ENCODE measurements around the gene TENM3. TPM values are rescaled to one million over a fixed set of nuclear protein-coding genes. Genes with fewer than 3 reads are reported as not detected.

TENM3 gene
- total RNA-seq, 1 experiment from 2014 or later: 57.4 TPM

DNA sequence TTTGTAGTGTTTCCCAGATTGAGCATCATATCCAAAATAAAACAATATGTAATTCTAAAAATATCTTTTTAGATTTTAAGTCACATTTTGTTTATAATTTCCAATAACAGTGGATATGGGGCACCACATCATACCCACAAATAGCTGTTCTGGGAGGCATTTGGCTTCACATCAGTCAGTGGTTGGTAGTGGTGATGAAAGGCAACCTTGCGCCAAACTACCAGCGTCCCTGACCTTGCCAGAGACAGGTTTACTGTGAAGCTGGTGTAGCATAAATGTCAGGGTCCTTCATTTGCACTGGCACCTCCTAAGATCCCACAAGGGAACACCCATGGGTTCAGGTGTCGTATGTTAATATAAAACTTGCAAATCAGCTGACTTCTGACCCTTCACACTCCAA, 451.8 kb downstream of the TENM3 start:
- Histone ChIP-seq H3K4me1 (no peaks in the 10 kb centered on the region), H3K27ac (no peak overlapping the region), H3K36me3 (no peaks in the 10 kb centered on the region), H3K27me3 (no peaks in the 10 kb centered on the region), H3K4me3 (no peak overlapping the region), H3K9me3 (replicated peaks) (no peaks in the 10 kb centered on the region)
- DNase-seq: no peak

DNA sequence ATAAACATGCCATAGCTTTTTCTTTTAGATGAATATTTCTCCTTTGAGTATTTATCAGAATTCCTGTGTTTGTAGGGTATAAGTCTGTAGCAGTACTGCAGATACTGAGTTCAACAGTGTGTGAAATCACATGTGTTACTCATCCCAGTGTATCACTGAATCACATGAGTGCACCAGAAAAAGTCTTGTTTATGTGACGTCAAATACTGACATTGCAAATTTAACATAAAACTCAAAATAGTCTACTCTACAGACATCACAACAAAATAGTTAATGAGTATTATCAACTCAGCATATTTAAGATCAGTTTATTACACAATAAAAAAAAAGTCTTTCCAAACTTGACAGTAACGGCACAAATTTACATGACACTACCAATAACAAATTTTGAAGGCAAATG, 452.6 kb downstream of the TENM3 start:
- Histone ChIP-seq H3K9me3 (replicated peaks) (no peaks in the 10 kb centered on the region), H3K27me3 (no peaks in the 10 kb centered on the region), H3K36me3 (no peaks in the 10 kb centered on the region), H3K27ac (no peak overlapping the region), H3K4me3 (no peak overlapping the region), H3K4me1 (no peaks in the 10 kb centered on the region)
- no peak for DNase-seq

DNA sequence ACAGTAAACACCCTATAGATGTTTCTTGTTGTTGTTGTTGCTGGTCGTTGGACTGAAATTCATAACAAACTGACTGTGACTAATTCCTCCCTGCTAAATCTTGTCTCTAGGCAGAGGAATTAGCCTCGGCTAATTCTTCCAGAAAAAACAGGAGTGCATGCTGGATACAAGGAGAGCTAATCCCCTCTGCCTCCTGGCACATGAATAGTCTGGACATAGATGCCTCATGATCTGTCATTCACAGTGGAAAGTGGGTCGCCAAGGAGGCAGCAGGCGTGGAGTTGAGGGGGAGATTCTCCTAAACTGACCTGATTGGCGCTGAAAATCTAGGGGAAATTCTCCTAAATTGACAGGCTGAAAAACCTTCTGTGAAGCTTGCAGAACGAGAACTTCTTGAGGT, 453.9 kb downstream of the TENM3 start:
- Histone ChIP-seq H3K4me3 (no peak overlapping the region), H3K4me1 (no peaks in the 10 kb centered on the region), H3K27me3 (no peaks in the 10 kb centered on the region), H3K36me3 (no peaks in the 10 kb centered on the region), H3K27ac (no peak overlapping the region), H3K9me3 (replicated peaks) (no peaks in the 10 kb centered on the region)
- no peak for DNase-seq

DNA sequence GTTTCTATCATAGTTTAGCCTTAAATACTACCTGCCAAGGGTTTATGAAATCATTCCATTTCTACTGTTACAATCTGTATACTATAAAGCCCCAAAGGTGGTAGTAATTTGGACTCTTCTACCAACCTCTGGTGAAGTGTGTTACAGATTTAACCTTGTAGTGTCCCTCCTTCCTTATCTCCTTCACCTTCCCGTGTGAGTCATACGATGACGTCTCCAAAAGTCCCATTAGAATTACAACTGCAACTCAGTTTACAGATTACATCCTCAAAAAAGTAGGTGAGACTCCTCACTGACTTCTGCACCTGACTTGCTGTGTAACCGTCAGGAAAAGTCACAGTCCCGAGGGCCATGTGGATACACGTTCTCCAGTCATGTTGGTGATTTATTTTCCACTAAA, 455.0 kb downstream of the TENM3 start:
- Histone ChIP-seq H3K4me1 (no peaks in the 10 kb centered on the region), H3K9me3 (replicated peaks) (no peaks in the 10 kb centered on the region), H3K4me3 (no peak overlapping the region), H3K27me3 (no peaks in the 10 kb centered on the region), H3K27ac (no peak overlapping the region), H3K36me3 (no peaks in the 10 kb centered on the region)
- DNase-seq: no peak

DNA sequence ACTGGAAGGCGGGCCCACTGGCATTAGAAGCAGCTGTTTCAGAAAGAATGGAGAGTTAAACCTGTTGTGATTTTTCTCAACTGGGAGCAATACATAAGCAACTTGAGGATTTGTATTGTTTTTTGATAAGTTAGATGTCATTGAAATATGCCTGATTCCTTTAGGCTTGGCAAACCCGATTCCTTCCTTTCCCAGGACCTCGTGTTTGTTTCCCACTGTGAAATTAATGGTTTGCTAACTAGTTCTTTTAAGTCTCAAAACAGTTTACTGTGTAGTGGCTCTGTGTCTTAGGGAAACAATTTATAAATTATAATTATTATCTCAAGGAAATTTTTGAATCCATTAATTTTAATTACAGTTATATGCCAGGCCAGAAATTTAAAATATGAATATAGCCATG, 456.0 kb downstream of the TENM3 start:
- no peaks in the 10 kb centered on the region for H3K9me3 ChIP-seq (replicated peaks)
- no peaks in the 10 kb centered on the region for H3K4me1 ChIP-seq
- H3K4me3 ChIP-seq: no peak overlapping the region
- H3K36me3 ChIP-seq: no peaks in the 10 kb centered on the region
- no peak overlapping the region for H3K27ac ChIP-seq
- DNase-seq: no peak
- no peaks in the 10 kb centered on the region for H3K27me3 ChIP-seq

DNA sequence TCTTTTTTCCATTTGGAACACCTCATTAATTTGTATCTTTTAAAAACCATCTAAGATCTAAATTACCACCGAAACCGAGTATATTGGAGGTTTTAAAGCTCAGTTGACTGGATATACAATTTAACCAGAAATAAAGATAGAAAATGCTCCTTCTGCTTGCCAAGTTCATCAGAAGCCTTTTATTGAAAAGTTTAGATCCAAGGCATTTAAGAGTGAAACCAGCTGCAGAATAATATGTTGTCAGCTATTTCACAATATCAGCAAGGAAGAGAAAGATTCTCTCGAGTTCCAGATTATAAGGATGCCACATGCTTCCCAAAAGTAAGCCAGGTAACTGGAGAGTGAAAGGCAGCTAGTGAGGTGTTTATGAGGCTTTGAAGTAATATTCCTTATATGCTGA, 456.6 kb downstream of the TENM3 start:
- H3K27ac ChIP-seq: no peak overlapping the region
- no peak overlapping the region for H3K4me3 ChIP-seq
- H3K36me3 ChIP-seq: no peaks in the 10 kb centered on the region
- no peaks in the 10 kb centered on the region for H3K27me3 ChIP-seq
- H3K9me3 ChIP-seq (replicated peaks): no peaks in the 10 kb centered on the region
- H3K4me1 ChIP-seq: no peaks in the 10 kb centered on the region
- DNase-seq: no peak

DNA sequence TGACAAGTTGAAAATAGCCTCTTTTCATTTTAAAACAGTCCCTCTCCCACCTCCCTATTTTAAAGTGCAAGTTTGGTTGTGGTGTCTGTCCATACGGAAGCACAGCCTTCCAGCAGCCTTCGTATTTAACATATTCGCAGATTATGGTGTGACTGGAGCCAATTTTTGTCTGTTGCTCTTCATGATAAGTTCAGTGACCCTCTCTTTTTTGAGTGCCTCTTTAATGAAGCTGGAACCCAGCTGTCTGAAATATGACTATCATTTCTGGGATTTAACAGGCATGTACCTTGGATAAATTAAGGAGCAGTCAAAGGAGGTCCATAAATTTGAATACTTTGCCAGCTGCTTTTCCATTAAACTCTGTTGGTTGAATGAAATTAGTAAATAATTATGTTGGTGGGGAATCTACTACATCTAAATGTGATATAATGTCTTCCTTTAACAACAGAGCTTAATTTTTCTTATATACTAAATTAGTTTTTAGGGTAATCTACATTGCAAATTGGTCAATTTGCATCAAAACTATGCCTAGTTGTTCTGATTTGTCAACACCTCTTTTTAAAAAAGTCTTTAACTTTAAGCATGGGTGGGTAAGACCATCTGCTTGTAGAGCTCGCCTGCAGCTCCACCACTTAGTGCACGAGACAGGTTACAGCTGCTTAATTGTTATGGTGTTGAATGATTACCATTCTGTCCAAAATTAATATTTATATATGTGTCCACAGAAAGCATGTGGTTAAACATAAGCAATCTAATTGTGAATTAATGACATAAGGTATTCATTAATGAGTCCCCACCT, 457.4 kb downstream of the TENM3 start:
- no peak for DNase-seq
- no peak overlapping the region for H3K27ac ChIP-seq
- H3K4me1 ChIP-seq: no peaks in the 10 kb centered on the region
- no peaks in the 10 kb centered on the region for H3K36me3 ChIP-seq
- H3K27me3 ChIP-seq: no peaks in the 10 kb centered on the region
- no peak overlapping the region for H3K4me3 ChIP-seq
- H3K9me3 ChIP-seq (replicated peaks): no peaks in the 10 kb centered on the region

DNA sequence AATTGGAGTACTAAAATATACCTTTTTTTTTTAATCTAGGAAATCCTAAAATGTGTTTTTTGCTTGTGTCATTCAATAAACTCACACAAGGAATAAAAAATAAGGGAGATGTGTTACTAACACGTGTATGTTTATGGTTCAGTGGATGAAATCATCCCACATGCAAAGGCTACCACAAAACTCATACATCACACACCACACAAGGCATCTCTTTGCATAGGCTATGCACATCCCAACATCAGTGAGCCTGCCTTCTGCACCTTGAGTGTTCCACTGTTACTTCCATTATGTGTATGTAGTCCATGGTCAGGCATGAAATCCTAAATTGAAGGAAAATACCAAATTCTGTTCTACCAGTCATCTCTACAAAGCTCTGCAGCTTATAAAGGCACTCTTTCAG, 460.9 kb downstream of the TENM3 start:
- Histone ChIP-seq H3K36me3 (no peaks in the 10 kb centered on the region), H3K9me3 (replicated peaks) (no peaks in the 10 kb centered on the region), H3K4me3 (no peak overlapping the region), H3K4me1 (no peaks in the 10 kb centered on the region), H3K27ac (no peak overlapping the region), H3K27me3 (no peaks in the 10 kb centered on the region)
- DNase-seq: no peak

DNA sequence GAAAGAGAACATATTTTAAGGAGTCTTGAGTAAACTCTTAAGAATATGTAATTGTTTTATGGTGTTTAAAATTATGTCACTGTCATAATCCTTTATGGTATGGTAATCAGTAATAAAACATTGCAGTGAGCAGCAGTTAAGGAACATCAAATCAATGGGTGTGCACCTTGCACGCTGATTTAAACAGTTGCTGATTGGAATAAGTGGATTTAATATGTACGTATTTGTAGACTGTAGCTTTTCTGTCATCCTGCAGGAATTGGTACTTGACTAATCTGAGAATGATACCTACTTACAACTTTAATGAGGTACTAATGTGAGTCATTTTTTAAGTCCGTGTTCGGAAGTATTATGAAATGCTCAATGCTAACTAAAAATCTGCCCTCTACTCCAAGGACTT, 461.7 kb downstream of the TENM3 start:
- H3K27ac ChIP-seq: no peak overlapping the region
- no peaks in the 10 kb centered on the region for H3K4me1 ChIP-seq
- no peaks in the 10 kb centered on the region for H3K9me3 ChIP-seq (replicated peaks)
- H3K36me3 ChIP-seq: no peaks in the 10 kb centered on the region
- no peaks in the 10 kb centered on the region for H3K27me3 ChIP-seq
- no peak for DNase-seq
- no peak overlapping the region for H3K4me3 ChIP-seq

DNA sequence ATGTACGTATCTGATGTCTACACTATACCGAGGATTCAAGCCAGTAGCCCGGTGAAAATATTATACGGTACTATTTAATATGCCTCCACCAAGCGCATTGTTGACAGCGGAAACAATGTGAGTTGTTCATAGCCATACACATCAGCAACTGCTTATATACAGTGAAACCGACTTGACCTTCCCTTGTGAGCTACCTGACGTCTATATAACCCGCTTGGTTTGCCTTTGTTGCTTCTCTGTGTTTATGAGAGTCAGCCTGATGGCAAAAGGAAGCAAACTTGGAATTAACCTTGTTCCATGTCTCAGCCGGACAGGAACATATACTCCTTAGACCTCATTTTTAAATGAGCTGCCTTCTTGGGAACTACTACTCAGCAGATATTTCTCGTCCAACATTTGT, 462.2 kb downstream of the TENM3 start:
- Histone ChIP-seq H3K27me3 (no peaks in the 10 kb centered on the region), H3K27ac (no peak overlapping the region), H3K9me3 (replicated peaks) (no peaks in the 10 kb centered on the region), H3K4me1 (no peaks in the 10 kb centered on the region), H3K36me3 (no peaks in the 10 kb centered on the region), H3K4me3 (no peak overlapping the region)
- no peak for DNase-seq

DNA sequence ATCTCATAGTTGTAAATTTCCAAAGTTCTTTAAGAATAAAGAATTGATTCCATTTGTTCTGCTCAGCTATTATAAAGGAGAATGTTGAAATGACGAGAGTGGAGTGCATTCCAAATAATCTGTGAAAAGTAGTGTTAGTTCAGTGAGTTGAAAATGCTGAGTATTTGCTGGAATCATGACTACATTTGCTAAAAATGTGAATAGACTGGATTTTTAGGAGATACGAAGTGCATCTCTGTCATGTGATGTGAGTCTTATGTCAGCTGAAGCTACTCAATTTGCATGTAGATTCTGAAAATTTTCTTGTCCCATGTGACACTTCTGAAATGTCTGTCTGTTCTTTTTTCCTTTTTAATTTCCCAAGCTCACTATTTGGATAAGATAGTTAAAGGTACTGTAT, 468.0 kb downstream of the TENM3 start:
- DNase-seq: no peak
- Histone ChIP-seq H3K9me3 (replicated peaks) (no peaks in the 10 kb centered on the region), H3K4me1 (no peaks in the 10 kb centered on the region), H3K27me3 (no peaks in the 10 kb centered on the region), H3K36me3 (no peaks in the 10 kb centered on the region), H3K4me3 (no peak overlapping the region), H3K27ac (no peak overlapping the region)

DNA sequence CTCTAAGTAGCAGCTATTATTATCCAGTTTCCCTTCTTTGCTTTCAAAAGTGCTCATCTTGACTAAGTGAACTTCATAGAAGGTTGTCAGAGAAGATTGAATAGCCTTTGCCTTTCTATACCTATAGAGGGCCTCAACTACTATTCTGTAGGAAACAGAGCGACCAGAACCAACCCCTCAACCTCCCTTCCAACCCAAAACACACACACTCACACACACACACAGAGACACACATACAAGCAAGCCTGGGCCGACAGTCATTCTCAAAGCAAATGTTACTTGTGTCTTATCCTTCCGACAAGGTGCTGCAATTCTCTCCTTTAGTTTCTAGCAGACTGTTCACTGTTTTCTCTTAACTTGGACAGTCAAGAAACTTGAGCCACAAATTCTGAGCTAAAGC, 472.3 kb downstream of the TENM3 start:
- H3K4me1 ChIP-seq: no peaks in the 10 kb centered on the region
- no peaks in the 10 kb centered on the region for H3K9me3 ChIP-seq (replicated peaks)
- no peak overlapping the region for H3K27ac ChIP-seq
- H3K36me3 ChIP-seq: no peaks in the 10 kb centered on the region
- H3K4me3 ChIP-seq: no peak overlapping the region
- H3K27me3 ChIP-seq: no peaks in the 10 kb centered on the region
- no peak for DNase-seq

DNA sequence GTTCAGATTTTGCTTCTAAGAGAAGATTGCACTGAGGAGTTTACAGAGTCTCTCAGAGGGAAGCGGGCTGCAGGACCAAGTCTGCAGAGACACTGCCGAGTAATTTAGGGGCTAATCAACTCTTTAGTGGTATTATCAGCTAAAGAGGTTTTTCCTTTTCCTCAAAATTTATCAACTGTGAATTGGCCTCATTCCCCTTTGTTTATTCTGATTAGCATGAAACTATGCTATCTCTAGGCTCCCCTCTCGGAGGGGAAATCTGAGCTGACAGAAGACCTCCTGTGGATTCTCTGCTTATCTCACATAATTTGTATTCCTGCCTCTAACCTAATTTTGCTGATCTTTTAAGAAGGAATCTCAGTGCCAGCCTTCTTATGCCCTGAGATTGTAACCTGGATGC, 473.0 kb downstream of the TENM3 start:
- no peaks in the 10 kb centered on the region for H3K36me3 ChIP-seq
- no peaks in the 10 kb centered on the region for H3K27me3 ChIP-seq
- no peak for DNase-seq
- H3K9me3 ChIP-seq (replicated peaks): no peaks in the 10 kb centered on the region
- no peak overlapping the region for H3K27ac ChIP-seq
- no peaks in the 10 kb centered on the region for H3K4me1 ChIP-seq
- no peak overlapping the region for H3K4me3 ChIP-seq

DNA sequence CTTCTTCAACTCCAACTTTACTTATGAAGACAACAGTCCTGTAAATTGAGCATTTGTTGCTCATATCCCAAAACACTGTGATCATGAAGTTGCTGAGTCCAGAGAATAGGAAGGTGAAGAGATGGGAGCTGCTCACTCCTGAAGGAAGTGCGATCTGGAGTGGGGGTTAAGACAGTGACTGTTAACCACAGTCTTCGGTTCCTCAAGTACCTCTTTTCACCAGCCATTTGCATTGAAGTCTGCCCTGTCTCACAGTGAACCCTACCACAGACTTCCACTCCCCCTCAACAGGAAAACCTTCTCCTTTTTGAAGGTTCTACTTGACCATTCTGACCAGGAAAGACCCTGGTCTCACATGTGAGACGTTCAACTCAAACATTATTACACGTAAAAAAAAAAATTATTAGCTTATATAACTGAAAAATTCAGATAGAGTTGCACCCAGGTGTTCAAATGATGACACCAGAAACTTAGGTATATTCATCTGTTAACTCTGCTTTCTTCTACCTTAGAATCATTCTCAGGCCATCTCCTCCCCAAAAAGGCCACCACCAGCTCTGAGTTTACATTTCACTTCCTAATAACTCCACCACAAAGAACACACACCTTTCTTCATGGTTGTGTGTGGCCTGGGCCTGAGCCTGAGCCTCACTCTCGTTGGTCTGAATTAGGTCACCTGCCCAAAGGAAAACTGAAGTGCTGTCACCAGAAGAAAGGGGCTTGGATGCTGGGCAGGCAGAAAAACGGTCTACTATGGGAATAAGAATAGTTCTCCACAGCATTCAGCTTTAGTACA, 474.8 kb downstream of the TENM3 start:
- no peaks in the 10 kb centered on the region for H3K27me3 ChIP-seq
- no peak for DNase-seq
- no peaks in the 10 kb centered on the region for H3K4me1 ChIP-seq
- no peaks in the 10 kb centered on the region for H3K36me3 ChIP-seq
- H3K9me3 ChIP-seq (replicated peaks): no peaks in the 10 kb centered on the region
- no peak overlapping the region for H3K4me3 ChIP-seq
- no peak overlapping the region for H3K27ac ChIP-seq

DNA sequence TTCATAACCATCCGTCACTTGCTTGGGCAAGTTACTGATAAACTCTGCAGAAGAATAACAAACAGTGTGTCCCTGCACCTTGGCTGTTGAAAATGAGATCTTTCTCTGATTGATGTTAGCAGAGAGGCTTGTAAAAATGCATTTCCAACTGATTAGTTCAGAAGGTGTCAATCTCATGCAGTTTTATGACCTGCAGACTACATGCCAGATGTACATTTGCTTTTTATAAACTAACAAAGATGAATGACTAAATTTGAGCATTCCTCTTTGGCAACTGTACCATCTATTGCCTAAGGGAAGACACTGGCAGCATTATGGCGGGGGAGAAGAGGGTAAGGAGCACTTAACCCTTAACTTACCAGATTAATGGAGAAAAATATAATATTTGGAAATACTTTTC, 481.2 kb downstream of the TENM3 start:
- DNase-seq: no peak
- H3K27ac ChIP-seq: no peak overlapping the region
- H3K4me3 ChIP-seq: no peak overlapping the region
- no peaks in the 10 kb centered on the region for H3K36me3 ChIP-seq
- H3K4me1 ChIP-seq: no peaks in the 10 kb centered on the region
- H3K9me3 ChIP-seq (replicated peaks): no peaks in the 10 kb centered on the region
- H3K27me3 ChIP-seq: no peaks in the 10 kb centered on the region

DNA sequence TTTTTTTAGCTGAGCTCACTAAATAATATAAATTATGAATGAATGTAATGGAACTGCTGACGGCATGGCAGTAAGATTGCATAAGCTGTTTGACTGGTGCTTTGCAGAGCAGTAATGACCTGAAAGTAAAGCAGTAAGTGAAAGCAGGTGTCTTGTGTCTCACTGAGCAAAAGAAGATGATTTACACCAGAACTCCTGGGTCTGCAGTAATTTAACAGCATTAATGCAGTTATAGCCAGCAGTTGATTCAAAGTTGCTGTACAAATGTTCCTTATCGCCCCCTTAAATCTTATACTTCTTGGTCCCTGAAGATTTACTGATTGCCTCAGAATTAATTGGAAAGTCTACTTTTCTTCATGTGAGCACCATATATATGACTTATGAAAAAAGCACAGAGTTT, 486.3 kb downstream of the TENM3 start:
- Histone ChIP-seq H3K9me3 (replicated peaks) (no peaks in the 10 kb centered on the region), H3K27me3 (no peaks in the 10 kb centered on the region), H3K27ac (no peak overlapping the region), H3K36me3 (0 out of 2 replicates have a peak, but pooled peaks cover 6% of the 10 kb centered on the region), H3K4me3 (no peak overlapping the region), H3K4me1 (no peaks in the 10 kb centered on the region)
- no peak for DNase-seq
